ENCODE measurements around the gene EEF2KMT. TPM values are rescaled to one million over a fixed set of nuclear protein-coding genes. Genes with fewer than 3 reads are reported as not detected.

The EEF2KMT gene
- total RNA-seq, 1 experiment from 2014 or later: 45.6 TPM

- DNase-seq (ENCODE audit: low read depth): peak; percentile 76
These were observed 54.9 kb downstream of the EEF2KMT start for GRCh38 chr16:5042574-5043171.

DNA sequence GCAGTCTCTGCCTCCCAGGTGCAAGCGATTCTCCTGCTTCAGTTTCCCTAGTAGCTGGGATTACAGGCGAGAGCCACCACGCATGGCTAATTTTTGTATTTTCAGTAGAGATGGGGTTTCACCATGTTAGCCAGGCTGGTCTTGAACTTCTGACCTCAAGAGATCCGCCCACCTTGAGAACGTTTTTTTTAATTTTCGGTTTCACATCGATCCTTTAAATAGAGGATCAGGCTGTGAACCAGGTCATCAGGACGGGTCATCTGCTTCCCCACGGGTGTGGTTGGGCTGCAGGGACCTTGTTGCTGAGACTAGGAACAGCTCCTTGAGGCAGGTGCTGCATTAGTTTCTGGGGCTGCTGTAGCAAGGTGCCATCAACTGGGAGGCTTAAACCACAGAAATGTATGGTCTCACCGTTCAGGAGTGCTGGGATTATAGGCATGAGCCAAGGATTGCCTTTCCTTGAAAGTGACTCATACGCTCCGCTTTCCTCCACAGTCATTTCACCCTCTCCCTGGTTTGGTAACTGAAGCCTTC is 55.9 kb downstream of the EEF2KMT start:
- DNase-seq (ENCODE audit: low read depth): peak; percentile 87

DNA sequence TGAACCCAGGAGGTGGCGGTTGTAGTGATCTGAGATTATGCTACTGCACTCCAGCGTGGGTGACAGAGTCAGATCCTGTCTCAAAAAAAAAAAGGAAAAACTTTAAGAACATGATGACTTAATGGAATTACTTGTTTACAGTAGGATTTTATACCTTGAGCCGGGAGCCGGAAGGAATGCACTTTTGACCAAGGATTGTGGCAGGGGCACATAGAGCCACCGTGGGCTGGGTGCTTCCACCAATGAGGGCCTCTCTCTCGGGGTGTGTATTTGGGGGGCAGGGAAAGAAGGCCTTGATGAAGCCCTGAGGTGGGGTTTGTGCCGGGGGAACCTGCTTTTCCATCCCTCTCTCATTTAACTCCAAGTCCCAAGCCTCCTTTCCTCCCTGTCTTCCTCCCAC is 57.1 kb downstream of the EEF2KMT start:
- no peak for DNase-seq (ENCODE audit: low read depth)

DNA sequence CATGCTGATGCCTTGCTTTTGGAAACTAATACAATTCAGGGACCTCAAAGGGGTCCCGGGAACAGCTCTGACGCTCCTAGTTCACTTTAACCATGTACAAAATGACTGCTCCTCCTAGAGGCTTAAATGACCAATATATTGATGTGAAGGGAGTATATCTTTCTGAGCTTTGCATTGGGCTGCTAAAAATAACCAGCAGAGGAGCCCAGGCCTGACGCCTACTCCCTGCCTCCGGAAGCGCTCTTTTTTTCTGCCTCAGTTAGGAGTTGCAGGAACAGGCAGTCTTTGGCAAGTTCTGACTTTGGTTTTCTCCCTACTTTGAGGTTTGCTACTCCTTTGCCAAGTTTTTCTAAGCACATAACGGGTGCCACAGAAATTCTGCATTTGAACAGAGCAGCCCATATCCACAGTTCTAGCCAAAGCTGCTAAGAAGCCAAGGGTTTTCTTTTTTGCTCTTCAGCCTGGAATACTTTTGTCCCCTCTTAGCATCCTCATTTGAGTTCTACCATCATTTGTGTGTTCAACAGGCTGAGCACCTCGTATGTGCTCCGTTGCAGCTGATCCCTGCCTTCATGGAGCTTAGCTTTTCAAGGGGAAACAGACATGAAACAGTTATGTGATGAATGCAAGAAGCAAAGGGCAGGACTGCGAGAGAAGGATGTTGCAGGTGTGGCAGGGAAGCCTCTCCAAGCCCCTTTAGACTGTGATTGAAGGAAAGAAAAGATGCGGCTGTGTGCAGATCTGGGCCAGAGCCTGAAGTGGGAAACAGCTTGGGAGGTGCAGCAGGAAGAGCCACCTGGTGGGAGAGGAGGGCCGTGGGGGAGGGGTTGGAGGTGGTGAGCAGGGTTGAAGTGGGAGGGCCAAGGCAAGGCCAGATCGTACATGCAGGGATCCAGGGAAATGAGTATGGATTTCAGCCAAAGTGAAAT is 61.1 kb downstream of the EEF2KMT start:
- no peak for DNase-seq (ENCODE audit: low read depth)

- no peak for DNase-seq (ENCODE audit: low read depth)
These were observed 61.7 kb downstream of the EEF2KMT start for GRCh38 chr16:5035909-5036227.

Other genes starting within 250 kb of the EEF2KMT start
- gene PPL, start 160.6 kb downstream of the EEF2KMT start, total RNA-seq (2014; rRNA removed; shearing (Covaris generic)): 0.13 and 0.24 TPM in 2 replicates
- gene SEC14L5, start 139.5 kb downstream of the EEF2KMT start, total RNA-seq (2014; rRNA removed; shearing (Covaris generic)): 0.03 TPM in 1 of 2 replicates, not detected in the other
- gene NAGPA, start 63.9 kb downstream of the EEF2KMT start, total RNA-seq (2014; rRNA removed; shearing (Covaris generic)): 26.2 and 30.6 TPM in 2 replicates
- gene C16orf89, start 31.8 kb downstream of the EEF2KMT start, total RNA-seq (2014; rRNA removed; shearing (Covaris generic)): 0.13 and 0.23 TPM in 2 replicates
- 42.9 and 52.1 TPM in 2 replicates for gene ALG1, start 26.0 kb downstream of the EEF2KMT start, total RNA-seq (2014; rRNA removed; shearing (Covaris generic))

All from HT1080 (cell line).